ENCODE results near the gene SLC38A7. TPM values are rescaled to one million over a fixed set of nuclear protein-coding genes. Genes with fewer than 3 reads are reported as not detected.
"Not testable (repeated sequence)": the region's sequence is repeated elsewhere in the genome, so short reads cannot be mapped to it uniquely, and the experiment has no call there.

Gene SLC38A7
- total RNA-seq, 2 experiments from 2014 or later: 9.9 to 10.3 TPM

- H3K4me3 Mint-ChIP-seq: no peak overlapping the region
- CTCF ChIA-PET: no interaction called here
- H3K9me3 Mint-ChIP-seq (ENCODE audit: insufficient read depth): no peaks in the 10 kb centered on the region
- DNase-seq: no peak
- H3K4me1 Mint-ChIP-seq (ENCODE audit: low read depth): no peaks in the 10 kb centered on the region
- ATAC-seq: no peak
- H3K36me3 Mint-ChIP-seq (ENCODE audit: low read depth): no peaks in the 10 kb centered on the region
- no peaks in the 10 kb centered on the region for H3K27me3 Mint-ChIP-seq (ENCODE audit: low read depth)
- H3K27ac Mint-ChIP-seq: no peak overlapping the region
- POLR2A ChIA-PET: interaction anchor here (1.0 kb wide), 1 partner anchor 10 kb away, joined by 3 read pairs; no protein-coding TSS in a partner anchor
Measured at GRCh38 chr16:58647107-58647506, 37.5 kb downstream of the SLC38A7 start.

GRCh38 chr16:58644765-58645487 is 39.6 kb downstream of the SLC38A7 start:
- POLR2A ChIA-PET: no interaction called here
- no peak overlapping the region for H3K27ac Mint-ChIP-seq

GRCh38 chr16:58644108-58644507 is 40.5 kb downstream of the SLC38A7 start:
- no peaks in the 10 kb centered on the region for H3K9me3 Mint-ChIP-seq (ENCODE audit: insufficient read depth)
- no peak for ATAC-seq
- CTCF ChIA-PET: no interaction called here
- H3K27me3 Mint-ChIP-seq (ENCODE audit: low read depth): no peaks in the 10 kb centered on the region
- DNase-seq: no peak
- POLR2A ChIA-PET: no interaction called here
- no peak overlapping the region for H3K4me3 Mint-ChIP-seq
- H3K27ac Mint-ChIP-seq: no peak overlapping the region
- H3K4me1 Mint-ChIP-seq (ENCODE audit: low read depth): no peaks in the 10 kb centered on the region
- no peaks in the 10 kb centered on the region for H3K36me3 Mint-ChIP-seq (ENCODE audit: low read depth)

More at GRCh38 chr16:58644765-58645487, 39.6 kb downstream of the SLC38A7 start:
- H3K27me3 Mint-ChIP-seq (ENCODE audit: low read depth): no peaks in the 10 kb centered on the region
- no peak for DNase-seq
- H3K4me3 Mint-ChIP-seq: no peak overlapping the region
- CTCF ChIA-PET: no interaction called here
- H3K4me1 Mint-ChIP-seq (ENCODE audit: low read depth): no peaks in the 10 kb centered on the region
- no peaks in the 10 kb centered on the region for H3K9me3 Mint-ChIP-seq (ENCODE audit: insufficient read depth)
- no peaks in the 10 kb centered on the region for H3K36me3 Mint-ChIP-seq (ENCODE audit: low read depth)
- no peak for ATAC-seq

- peaks cover 2% of the 10 kb centered on the region for H3K27me3 Mint-ChIP-seq (ENCODE audit: low read depth)
- H3K9me3 Mint-ChIP-seq (ENCODE audit: insufficient read depth): no peaks in the 10 kb centered on the region
- H3K4me1 Mint-ChIP-seq (ENCODE audit: low read depth): peaks cover 1% of the 10 kb centered on the region
- ATAC-seq (no peak), DNase-seq (no peak)
- no peak overlapping the region for H3K27ac Mint-ChIP-seq
- CTCF ChIA-PET: no interaction called here
- POLR2A ChIA-PET: no interaction called here
- no peaks in the 10 kb centered on the region for H3K36me3 Mint-ChIP-seq (ENCODE audit: low read depth)
- H3K4me3 Mint-ChIP-seq: no peak overlapping the region
Measured at GRCh38 chr16:58640949-58641348, 43.6 kb downstream of the SLC38A7 start.

- ChIA-PET POLR2A (no interaction called here), CTCF (no interaction called here)
- Mint-ChIP-seq H3K4me1 (ENCODE audit: low read depth) (peaks cover 1% of the 10 kb centered on the region), H3K36me3 (ENCODE audit: low read depth) (no peaks in the 10 kb centered on the region), H3K9me3 (ENCODE audit: insufficient read depth) (no peaks in the 10 kb centered on the region), H3K27ac (no peak overlapping the region), H3K4me3 (no peak overlapping the region), H3K27me3 (ENCODE audit: low read depth) (peaks cover 4% of the 10 kb centered on the region)
- DNase-seq (no peak), ATAC-seq (no peak)
Measured at GRCh38 chr16:58639836-58640235, 44.7 kb downstream of the SLC38A7 start.

- ATAC-seq (no peak), DNase-seq (no peak)
- H3K27ac Mint-ChIP-seq: no peak overlapping the region
- H3K4me3 Mint-ChIP-seq: no peak overlapping the region
- H3K9me3 Mint-ChIP-seq (ENCODE audit: insufficient read depth): no peaks in the 10 kb centered on the region
- ChIA-PET POLR2A (no interaction called here), CTCF (no interaction called here)
- H3K36me3 Mint-ChIP-seq (ENCODE audit: low read depth): no peaks in the 10 kb centered on the region
- peaks cover 4% of the 10 kb centered on the region for H3K27me3 Mint-ChIP-seq (ENCODE audit: low read depth)
- peaks cover 1% of the 10 kb centered on the region for H3K4me1 Mint-ChIP-seq (ENCODE audit: low read depth)
Measured at GRCh38 chr16:58639230-58639629, 45.3 kb downstream of the SLC38A7 start.

GRCh38 chr16:58638148-58639036 is 46.2 kb downstream of the SLC38A7 start:
- Mint-ChIP-seq H3K4me3 (no peak overlapping the region), H3K4me1 (ENCODE audit: low read depth) (peaks cover 1% of the 10 kb centered on the region), H3K27ac (no peak overlapping the region), H3K27me3 (ENCODE audit: low read depth) (peaks cover 4% of the 10 kb centered on the region), H3K9me3 (ENCODE audit: insufficient read depth) (no peaks in the 10 kb centered on the region), H3K36me3 (ENCODE audit: low read depth) (no peaks in the 10 kb centered on the region)
- CTCF ChIA-PET: no interaction called here
- no peak for ATAC-seq
- no peak for DNase-seq
- POLR2A ChIA-PET: no interaction called here

- CTCF ChIA-PET; H3K27ac Mint-ChIP-seq; ATAC-seq; H3K9me3 Mint-ChIP-seq (ENCODE audit: insufficient read depth); H3K4me3 Mint-ChIP-seq; H3K36me3 Mint-ChIP-seq (ENCODE audit: low read depth); H3K27me3 Mint-ChIP-seq (ENCODE audit: low read depth); DNase-seq; H3K4me1 Mint-ChIP-seq (ENCODE audit: low read depth): not testable (repeated sequence)
- POLR2A ChIA-PET: interaction anchor here (0.5 kb wide), 1 partner anchor 9 kb away, joined by 3 read pairs; no protein-coding TSS in a partner anchor
Measured at GRCh38 chr16:58637021-58637420, 47.5 kb downstream of the SLC38A7 start.

GRCh38 chr16:58636466-58636865 is 48.1 kb downstream of the SLC38A7 start:
- no peak for ATAC-seq
- Mint-ChIP-seq H3K36me3 (ENCODE audit: low read depth) (no peaks in the 10 kb centered on the region), H3K27me3 (ENCODE audit: low read depth) (peaks cover 4% of the 10 kb centered on the region), H3K9me3 (ENCODE audit: insufficient read depth) (no peaks in the 10 kb centered on the region), H3K4me1 (ENCODE audit: low read depth) (peaks cover 4% of the 10 kb centered on the region), H3K4me3 (no peak overlapping the region), H3K27ac (no peak overlapping the region)
- DNase-seq: no peak
- ChIA-PET POLR2A (interaction anchor here (0.5 kb wide), 1 partner anchor 9 kb away, joined by 3 read pairs; no protein-coding TSS in a partner anchor), CTCF (no interaction called here)

- ChIA-PET POLR2A (no interaction called here), CTCF (no interaction called here)
- peaks cover 4% of the 10 kb centered on the region for H3K27me3 Mint-ChIP-seq (ENCODE audit: low read depth)
- H3K9me3 Mint-ChIP-seq (ENCODE audit: insufficient read depth): no peaks in the 10 kb centered on the region
- no peak overlapping the region for H3K27ac Mint-ChIP-seq
- no peaks in the 10 kb centered on the region for H3K36me3 Mint-ChIP-seq (ENCODE audit: low read depth)
- no peak overlapping the region for H3K4me3 Mint-ChIP-seq
- DNase-seq (no peak), ATAC-seq (no peak)
- peaks cover 9% of the 10 kb centered on the region for H3K4me1 Mint-ChIP-seq (ENCODE audit: low read depth)
Measured at GRCh38 chr16:58635502-58635901, 49.1 kb downstream of the SLC38A7 start.

- H3K4me3 Mint-ChIP-seq: no peak overlapping the region
- peaks cover 4% of the 10 kb centered on the region for H3K27me3 Mint-ChIP-seq (ENCODE audit: low read depth)
- POLR2A ChIA-PET: interaction anchor here (0.9 kb wide), 1 partner anchor 37 kb away, joined by 3 read pairs; no protein-coding TSS in a partner anchor
- CTCF ChIA-PET: no interaction called here
- H3K27ac Mint-ChIP-seq: no peak overlapping the region
- peaks cover 4% of the 10 kb centered on the region for H3K36me3 Mint-ChIP-seq (ENCODE audit: low read depth)
- H3K9me3 Mint-ChIP-seq (ENCODE audit: insufficient read depth): no peaks in the 10 kb centered on the region
- no peak for DNase-seq
- no peak for ATAC-seq
- H3K4me1 Mint-ChIP-seq (ENCODE audit: low read depth): peaks cover 14% of the 10 kb centered on the region
Measured at GRCh38 chr16:58634265-58634802, 50.2 kb downstream of the SLC38A7 start.
